ENCODE results near the gene HNRNPAB.
"Not testable (repeated sequence)": the region's sequence is repeated elsewhere in the genome, so short reads cannot be mapped to it uniquely, and the experiment has no call there.

HNRNPAB gene

DNA sequence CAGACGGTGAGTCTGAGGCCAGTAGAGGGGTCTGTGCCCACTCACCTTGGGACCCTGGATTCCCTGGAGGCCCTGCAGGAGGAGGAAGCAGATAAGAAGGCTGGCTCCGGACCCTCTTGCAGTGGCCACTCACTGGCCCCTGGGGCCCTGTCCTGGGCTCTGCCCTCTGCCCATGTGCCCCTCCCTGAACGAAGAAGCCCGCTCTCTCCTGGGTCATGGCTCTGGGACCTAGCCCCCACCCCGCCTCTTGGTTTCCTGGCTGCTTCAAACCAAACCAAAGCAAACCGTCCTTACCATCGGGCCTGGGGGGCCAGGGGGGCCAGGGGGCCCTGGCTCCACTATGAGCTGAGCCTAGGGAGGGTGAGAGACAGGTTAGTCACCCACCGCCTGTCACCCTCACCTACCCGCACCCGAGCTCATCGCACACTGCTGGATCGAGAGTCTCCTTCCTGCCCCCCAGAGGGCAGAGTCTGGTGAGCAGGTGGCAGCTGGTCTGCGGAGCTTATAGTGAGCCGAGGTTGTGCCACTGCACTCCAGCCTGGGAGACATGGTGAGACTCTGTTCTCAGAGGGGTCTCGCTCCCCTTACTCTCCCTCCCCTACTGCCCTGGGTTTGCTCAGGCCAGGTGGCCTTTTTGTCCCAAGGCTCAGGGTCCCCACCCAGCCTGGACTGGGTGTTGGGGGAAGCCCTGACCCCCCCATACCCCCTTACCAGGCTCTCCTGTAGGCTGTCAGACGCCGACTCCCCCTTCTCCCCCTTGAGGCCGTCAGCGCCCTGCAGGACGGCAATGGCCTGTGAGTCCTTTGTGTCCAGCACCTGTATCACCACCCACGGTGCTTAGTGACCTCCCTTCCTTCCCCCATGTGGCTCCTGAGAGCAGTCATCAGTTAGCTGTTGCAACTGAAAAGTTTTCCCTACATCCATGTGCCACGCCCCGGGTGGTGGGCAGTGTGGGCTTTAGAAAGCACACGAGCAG, 43.4 kb downstream of the HNRNPAB start:
- no peak for DNase-seq

DNA sequence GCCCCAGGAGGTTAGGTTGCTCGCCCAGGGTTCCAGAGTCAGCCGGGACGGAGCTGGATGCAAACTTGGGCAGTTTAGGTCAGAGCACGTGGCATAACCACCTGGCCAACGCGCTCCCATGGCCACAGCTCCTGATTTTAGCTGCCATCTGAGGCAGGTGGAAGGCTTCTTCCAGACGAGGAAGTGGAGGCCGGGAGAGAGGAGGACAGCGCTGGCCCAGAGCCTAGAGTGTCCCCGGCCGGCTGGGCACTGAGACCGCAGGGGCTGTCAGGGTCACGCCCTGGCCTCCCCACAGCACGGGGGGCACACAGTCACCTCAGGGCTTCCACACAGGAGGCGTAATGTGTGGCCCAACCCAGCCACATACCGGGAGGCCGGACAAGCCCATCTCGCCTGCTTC, 44.4 kb downstream of the HNRNPAB start:
- DNase-seq: no peak

DNA sequence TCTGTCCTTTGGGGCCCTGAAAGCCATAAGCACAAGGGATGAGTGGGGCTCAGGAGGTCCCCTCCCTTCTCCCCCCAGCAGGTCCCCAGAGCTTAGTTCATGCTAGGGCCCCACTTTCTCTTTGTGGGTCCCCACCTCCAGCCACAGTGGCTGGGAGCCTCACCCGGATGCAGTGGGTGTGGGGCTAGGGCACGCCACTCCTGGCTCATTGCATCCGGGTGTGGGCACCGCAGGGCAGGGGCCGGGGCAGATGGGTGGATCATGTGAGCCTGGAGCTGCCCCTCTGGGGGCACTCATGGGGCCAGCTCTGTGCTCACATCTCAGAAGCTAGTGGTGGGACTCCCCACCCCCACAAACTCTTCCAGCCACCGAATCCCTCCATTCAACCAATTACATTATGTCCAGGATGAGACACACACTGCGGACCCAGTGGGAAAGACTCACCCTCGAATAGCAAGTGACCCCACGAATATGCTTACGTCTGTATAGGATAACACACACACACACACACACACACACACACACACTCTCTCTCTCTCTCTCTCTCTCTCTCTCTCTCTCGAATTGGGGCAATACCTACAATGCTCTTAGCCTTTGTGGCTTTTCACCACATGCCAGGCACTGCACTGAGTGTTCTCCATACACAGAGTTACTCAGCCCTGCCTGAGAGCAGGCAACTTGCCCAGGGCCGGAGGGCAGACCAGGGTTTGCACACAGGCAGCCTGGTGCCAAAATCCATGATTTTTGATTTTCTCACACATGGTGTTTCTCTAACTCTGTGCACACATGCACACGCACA, 45.1 kb downstream of the HNRNPAB start:
- DNase-seq: no peak

DNA sequence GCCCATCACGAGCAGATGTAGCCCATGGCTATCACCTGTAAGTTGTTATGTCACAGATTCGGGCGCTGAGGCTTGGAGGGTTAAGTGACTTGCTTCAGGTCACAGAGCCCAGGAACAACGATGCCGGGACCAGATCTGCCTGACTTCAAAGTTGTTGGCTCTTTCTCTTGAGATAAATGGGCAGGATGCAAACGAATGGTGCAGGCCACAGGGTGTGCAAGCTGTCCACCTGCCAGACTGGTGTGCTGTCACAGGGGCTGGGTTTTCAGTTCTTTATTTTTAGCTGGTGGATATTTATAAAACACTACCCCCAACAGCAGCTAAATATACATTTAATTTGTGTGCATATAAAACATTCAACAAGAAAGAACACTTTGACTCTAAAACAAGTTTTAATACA, 45.9 kb downstream of the HNRNPAB start:
- no peak for DNase-seq

DNA sequence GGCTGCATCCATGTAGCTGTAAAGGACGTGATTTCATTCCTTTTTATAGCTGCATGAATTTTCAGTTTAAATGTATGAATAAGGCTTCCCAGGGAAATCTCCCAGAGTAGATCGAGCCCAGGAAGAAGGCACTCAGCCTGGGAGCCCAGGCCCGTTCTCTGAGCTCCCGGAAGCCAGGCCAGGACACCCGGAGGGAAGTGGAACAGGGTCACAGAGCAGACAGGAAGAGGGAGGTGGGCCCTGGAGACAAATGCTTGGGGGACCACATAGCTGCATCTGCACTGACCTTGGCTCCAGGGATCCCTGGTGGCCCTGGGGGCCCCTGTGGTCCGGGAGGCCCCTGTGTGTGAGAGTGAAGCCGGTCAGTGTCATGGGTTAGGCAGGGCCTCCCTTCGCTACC, 47.9 kb downstream of the HNRNPAB start:
- no peak for DNase-seq

- DNase-seq: not testable (repeated sequence)
Observed at GRCh38 chr5:178253632-178254031, 49.3 kb downstream of the HNRNPAB start.

- no peak for DNase-seq
Observed at GRCh38 chr5:178256746-178257145, 52.4 kb downstream of the HNRNPAB start.

- no peak for DNase-seq
Observed at GRCh38 chr5:178257650-178258049, 53.3 kb downstream of the HNRNPAB start.

DNA sequence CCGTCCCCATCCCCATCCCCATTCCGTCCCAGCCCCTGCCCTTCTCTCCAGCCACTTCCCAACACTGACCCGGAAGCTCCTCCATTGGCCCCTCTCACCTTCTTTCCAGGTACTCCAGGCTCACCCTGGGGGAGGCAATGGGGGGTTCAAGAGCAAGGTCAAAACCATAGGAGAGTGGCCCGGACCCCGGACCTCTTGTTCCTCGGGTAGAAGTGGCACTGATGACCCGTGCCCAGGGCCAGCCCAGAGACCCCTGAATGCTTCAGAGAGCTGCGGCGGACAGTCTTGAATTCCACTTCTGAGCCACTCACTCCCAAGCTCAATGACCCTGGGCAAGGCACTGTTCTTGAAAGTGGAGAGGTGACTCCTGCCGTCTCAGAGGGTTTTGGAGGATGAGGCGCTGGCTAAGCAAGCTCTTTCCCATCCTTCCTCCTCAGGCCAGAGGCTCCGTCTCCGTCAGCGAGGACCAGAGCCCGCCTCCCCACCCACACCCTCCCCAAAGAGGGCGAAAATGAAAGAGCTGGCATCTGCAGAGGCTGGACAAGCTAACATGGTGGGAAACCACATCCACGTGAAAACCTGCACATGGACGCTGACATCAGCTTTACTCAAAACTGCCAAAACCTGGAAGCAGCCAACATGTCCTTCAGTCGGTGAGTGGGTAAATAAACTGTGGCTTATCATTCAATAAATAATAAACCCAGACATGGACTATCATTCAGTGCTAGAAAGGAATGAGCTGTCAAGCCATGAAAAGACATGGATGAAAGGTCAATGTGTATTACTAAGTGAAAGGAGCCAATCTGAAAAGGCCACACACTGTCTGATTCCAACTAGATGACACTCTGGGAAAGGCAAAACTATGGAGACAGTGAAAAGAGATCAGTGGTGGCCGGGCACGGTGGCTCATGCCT, 55.5 kb downstream of the HNRNPAB start:
- no peak for DNase-seq
